ENCODE results near the gene SERPING1. TPM values are rescaled to one million over a fixed set of nuclear protein-coding genes. Genes with fewer than 3 reads are reported as not detected.
"Not testable (repeated sequence)": the region's sequence is repeated elsewhere in the genome, so short reads cannot be mapped to it uniquely, and the experiment has no call there.

Gene SERPING1
- total RNA-seq, 1 donor from 2014 or later = 471 TPM

DNA sequence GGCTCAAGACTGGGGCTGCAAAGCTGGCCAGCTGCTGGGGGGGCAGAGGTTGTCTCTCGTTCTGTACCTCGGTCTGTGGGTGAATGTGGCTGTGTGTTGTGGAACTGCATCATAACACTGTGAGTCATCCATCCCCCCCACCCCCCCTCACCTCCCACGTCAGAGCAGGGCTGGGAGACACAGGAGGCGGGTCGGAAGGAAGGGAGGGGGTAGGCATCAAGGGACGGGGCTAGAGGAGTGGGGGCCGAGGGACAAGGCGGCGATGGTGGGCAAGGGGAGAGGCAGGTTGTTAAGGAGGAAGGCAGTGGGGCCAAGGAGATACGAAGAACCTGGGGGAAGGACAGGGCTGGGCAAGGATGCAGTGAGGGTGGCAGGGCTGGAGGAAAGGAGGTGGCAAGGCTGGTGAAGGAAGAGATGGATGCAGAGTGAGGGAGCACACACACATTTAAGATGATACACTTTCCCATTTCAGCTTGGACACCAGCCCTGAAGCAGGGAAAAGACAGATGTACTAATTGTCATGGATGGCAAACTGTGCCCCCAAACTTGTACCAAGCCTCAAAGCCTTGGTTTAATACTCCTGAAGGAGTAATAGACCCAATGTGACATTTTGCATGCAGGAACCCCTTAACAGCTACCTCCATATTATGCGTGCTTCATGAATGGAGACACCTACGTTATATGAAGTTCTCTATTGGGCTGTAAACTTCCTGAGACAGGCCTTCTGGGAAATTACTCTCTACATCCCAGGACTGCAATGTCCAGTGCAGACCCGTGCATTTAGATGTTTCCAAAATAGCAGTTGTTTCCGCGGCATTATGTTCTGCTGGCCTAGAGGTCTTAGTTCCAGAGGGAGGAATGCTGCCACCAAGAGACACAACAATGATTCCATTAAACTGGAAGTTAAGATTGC, 52.6 kb downstream of the SERPING1 start, which contains the start of gene YPEL4:
Gene YPEL4 (minus strand): TSS at position 87 of the 913 bp plus-strand sequence. CDS start 2,805 bp downstream, outside the sequence.
- H3K4me3 ChIP-seq = peak within 1 kb of the TSS; percentile 54
- intact Hi-C loops (cut with DNase I) = no loop called here
- no peak within 1 kb of the TSS for H3K27ac ChIP-seq
- ATAC-seq = peak; percentile 61 to 72
- H3K27me3 ChIP-seq (ENCODE audit: low read depth) = peaks cover 30% of the 10 kb centered on the region
- TF ChIP-seq, protein P1, sequence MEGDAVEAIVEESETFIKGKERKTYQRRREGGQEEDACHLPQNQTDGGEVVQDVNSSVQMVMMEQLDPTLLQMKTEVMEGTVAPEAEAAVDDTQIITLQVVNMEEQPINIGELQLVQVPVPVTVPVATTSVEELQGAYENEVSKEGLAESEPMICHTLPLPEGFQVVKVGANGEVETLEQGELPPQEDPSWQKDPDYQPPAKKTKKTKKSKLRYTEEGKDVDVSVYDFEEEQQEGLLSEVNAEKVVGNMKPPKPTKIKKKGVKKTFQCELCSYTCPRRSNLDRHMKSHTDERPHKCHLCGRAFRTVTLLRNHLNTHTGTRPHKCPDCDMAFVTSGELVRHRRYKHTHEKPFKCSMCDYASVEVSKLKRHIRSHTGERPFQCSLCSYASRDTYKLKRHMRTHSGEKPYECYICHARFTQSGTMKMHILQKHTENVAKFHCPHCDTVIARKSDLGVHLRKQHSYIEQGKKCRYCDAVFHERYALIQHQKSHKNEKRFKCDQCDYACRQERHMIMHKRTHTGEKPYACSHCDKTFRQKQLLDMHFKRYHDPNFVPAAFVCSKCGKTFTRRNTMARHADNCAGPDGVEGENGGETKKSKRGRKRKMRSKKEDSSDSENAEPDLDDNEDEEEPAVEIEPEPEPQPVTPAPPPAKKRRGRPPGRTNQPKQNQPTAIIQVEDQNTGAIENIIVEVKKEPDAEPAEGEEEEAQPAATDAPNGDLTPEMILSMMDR (IDR thresholded peaks at IDR 0.05) = no peak
- H3K9me3 ChIP-seq = no peaks in the 10 kb centered on the region
- H3K36me3 ChIP-seq = no peaks in the 10 kb centered on the region
- H3K4me1 ChIP-seq = peaks cover 50% of the 10 kb centered on the region
- peak; percentile 57 for DNase-seq

DNA sequence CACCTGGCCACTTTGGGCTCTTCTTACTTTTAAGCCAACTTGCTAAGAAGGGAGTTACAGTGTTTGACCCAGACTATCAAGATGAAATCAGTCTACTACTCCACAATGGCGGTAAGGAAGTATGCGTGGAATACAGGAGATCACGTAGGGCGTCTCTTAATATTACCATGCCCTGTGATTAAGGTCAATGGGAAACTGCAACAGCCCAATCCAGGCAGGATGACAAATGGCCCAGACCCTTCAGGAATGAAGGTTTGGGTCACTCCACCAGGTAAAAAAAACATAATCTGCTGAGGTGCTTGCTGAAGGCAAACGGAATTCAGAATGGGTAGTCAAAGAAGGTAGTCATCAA, 53.2 kb downstream of the SERPING1 start:
- Histone ChIP-seq H3K36me3 (no peaks in the 10 kb centered on the region), H3K4me1 (peaks cover 44% of the 10 kb centered on the region), H3K27ac (no peak overlapping the region), H3K9me3 (no peaks in the 10 kb centered on the region), H3K4me3 (no peak overlapping the region), H3K27me3 (ENCODE audit: low read depth) (peaks cover 30% of the 10 kb centered on the region)
- ATAC-seq (no peak), DNase-seq (no peak)
- TF ChIP-seq, protein P1 (IDR thresholded peaks at IDR 0.05) = no peak
- intact Hi-C loops (cut with DNase I) = no loop called here

DNA sequence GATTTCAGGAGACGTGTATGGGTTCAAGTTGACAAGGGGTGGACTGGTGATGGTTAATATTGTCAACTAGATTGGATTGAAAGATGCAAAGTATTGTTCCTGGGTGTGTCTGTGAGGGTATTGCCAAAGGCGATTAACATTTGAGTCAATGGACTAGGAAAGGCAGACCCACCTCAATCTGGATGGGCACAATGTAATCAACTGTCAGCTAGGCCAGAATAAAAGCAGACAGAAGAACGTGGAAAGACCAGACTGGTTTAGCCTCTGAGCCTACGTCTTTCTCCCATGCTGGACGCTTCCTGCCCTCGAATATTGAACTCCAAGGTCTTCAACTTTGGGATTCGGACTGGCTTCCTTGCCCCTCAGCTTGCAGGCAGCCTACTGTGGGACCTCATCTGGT, 53.9 kb downstream of the SERPING1 start:
- Histone ChIP-seq H3K27me3 (ENCODE audit: low read depth) (peaks cover 30% of the 10 kb centered on the region), H3K9me3 (no peaks in the 10 kb centered on the region), H3K27ac (no peak overlapping the region), H3K36me3 (no peaks in the 10 kb centered on the region), H3K4me1 (peaks cover 37% of the 10 kb centered on the region), H3K4me3 (no peak overlapping the region)
- no peak for DNase-seq
- TF ChIP-seq, protein P1 (IDR thresholded peaks at IDR 0.05) = no peak
- ATAC-seq = no peak
- intact Hi-C loops (cut with DNase I) = no loop called here

DNA sequence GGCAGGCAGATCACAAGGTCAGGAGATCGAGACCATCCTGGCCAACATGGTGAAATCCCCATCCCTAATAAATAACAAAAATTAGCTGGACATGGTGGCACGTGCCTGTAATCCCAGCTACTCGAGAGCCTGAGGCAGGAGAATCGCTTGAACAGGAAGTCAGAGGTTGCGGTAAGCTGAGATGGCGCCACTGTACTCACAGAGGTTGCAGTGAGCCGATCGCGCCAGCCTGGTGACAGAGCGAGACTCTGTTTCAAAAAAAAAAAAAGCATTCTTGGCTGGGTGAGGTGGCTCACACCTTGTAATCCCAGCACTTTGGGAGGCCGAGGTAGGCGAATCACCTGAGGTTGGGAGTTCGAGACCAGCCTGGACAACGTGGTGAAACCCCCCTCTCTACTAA, 54.7 kb downstream of the SERPING1 start:
- H3K36me3 ChIP-seq; H3K27ac ChIP-seq; intact Hi-C loops (cut with DNase I); ATAC-seq; DNase-seq; H3K9me3 ChIP-seq: not testable (repeated sequence)
- peaks cover 22% of the 10 kb centered on the region for H3K27me3 ChIP-seq (ENCODE audit: low read depth)
- H3K4me1 ChIP-seq = peaks cover 33% of the 10 kb centered on the region
- peak overlapping the region; percentile 0 for H3K4me3 ChIP-seq

DNA sequence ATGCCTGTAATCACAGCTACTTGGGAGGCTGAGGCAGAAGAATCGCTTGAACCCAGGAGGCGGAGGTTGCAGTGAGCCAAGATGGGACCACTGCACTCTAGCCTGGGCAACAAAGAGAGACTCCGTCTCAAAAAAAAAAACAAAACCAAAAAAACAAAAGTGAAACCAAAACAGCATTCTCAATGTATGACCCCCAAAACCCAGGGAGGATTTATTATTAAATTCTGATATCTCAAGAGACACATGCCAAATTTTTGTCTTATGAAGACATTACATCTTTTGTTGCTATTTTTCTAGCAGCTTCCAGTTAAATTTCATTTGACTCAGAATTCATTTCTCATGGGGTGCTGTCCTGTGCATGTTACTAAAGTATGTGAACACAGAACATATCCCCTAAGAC, 55.2 kb downstream of the SERPING1 start:
- Histone ChIP-seq H3K27me3 (ENCODE audit: low read depth) (peaks cover 18% of the 10 kb centered on the region), H3K9me3 (no peaks in the 10 kb centered on the region), H3K4me3 (peak overlapping the region; percentile 0), H3K27ac (no peak overlapping the region), H3K36me3 (no peaks in the 10 kb centered on the region), H3K4me1 (peaks cover 28% of the 10 kb centered on the region)
- ATAC-seq (no peak), DNase-seq (no peak)
- intact Hi-C loops (cut with DNase I) = no loop called here
- TF ChIP-seq, protein P1 (IDR thresholded peaks at IDR 0.05) = no peak

DNA sequence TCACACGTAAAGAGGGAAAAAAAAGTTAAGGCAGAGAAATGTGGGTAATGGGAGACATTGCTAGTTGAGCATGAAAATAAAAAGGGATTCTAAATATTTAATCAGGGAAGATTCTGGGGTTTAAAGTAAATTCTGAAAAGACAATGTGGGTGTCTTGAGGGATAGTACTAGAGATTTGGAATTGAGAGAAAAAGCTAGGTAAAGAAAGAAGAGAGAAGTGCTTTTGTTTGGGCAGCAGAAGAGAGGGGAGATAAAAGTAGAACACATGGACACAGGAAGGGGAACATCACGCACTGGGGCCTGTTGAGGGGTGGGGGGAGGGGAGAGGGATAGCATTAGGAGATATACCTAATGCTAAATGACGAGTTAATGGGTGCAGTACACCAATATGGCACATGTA, 55.7 kb downstream of the SERPING1 start:
- Histone ChIP-seq H3K36me3 (no peaks in the 10 kb centered on the region), H3K4me3 (no peak overlapping the region), H3K27ac (no peak overlapping the region), H3K9me3 (no peaks in the 10 kb centered on the region), H3K4me1 (peaks cover 25% of the 10 kb centered on the region), H3K27me3 (ENCODE audit: low read depth) (peaks cover 13% of the 10 kb centered on the region)
- ATAC-seq (no peak), DNase-seq (no peak)
- intact Hi-C loops (cut with DNase I) = no loop called here
- TF ChIP-seq, protein P1 (IDR thresholded peaks at IDR 0.05) = no peak

Data from lower lobe of right lung (tissue), 2 donors.